Upper lobe of right lung (tissue), 1 donor: Measurements from ENCODE around the gene LRP1B. TPM values are rescaled to one million over a fixed set of nuclear protein-coding genes. Genes with fewer than 3 reads are reported as not detected.

Experiments used
- ATAC-seq: fragments of 200-7000 bp; cut with Tn5 transposase; one replicate; pipeline ENCODE4 v1.9.1; 2020; ENCODE audit warnings: mild to moderate bottlenecking, moderate library complexity
- DNase-seq: peaks from one replicate; pipeline ENCODE4 v3.0.0-alpha.2; 2020
- H3K27ac ChIP-seq: fragments of 200-600 bp; one replicate; pipeline ENCODE4 v1.8.0; 2022
- H3K27me3 ChIP-seq: fragments of 200-600 bp; one replicate; pipeline ENCODE4 v1.8.0; 2022; ENCODE audit warnings: mild to moderate bottlenecking
- H3K36me3 ChIP-seq: fragments of 200-600 bp; one replicate; pipeline ENCODE4 v1.8.0; 2022
- H3K4me1 ChIP-seq: fragments of 200-600 bp; one replicate; pipeline ENCODE4 v1.8.0; 2022
- H3K4me3 ChIP-seq: fragments of 200-600 bp; one replicate; pipeline ENCODE4 v1.8.0; 2022; ENCODE audit warnings: mild to moderate bottlenecking
- H3K9me3 ChIP-seq: fragments of 200-600 bp; one replicate; pipeline ENCODE4 v1.8.0; 2022
- CTCF ChIP-seq: fragments of 200-600 bp; IDR thresholded peaks from one replicate; pipeline ENCODE4 v1.8.0; 2022; ENCODE audit warnings: antibody characterized with exemption
- intact Hi-C: fragments of 100-400 bp; cut with DNase I; formaldehyde crosslinking; loops from one replicate; pipeline ENCODE4 v1.11.0; 2022
- total RNA-seq: library from RNA; stranded (reverse); fragmentation: NEBNext Ultra II Directional; extraction: Animal tissue kit (Norgen Biotek cat#: 25700); gene quantifications from one replicate; pipeline ENCODE4 v1.2.1, GENCODE V29; 2021
- donor health status: DM: no; HTN: yes; CAD: no; lungs with severe emphysema.

LRP1B gene
- total RNA-seq, 1 donor from 2014 or later: 0.12 TPM

DNA sequence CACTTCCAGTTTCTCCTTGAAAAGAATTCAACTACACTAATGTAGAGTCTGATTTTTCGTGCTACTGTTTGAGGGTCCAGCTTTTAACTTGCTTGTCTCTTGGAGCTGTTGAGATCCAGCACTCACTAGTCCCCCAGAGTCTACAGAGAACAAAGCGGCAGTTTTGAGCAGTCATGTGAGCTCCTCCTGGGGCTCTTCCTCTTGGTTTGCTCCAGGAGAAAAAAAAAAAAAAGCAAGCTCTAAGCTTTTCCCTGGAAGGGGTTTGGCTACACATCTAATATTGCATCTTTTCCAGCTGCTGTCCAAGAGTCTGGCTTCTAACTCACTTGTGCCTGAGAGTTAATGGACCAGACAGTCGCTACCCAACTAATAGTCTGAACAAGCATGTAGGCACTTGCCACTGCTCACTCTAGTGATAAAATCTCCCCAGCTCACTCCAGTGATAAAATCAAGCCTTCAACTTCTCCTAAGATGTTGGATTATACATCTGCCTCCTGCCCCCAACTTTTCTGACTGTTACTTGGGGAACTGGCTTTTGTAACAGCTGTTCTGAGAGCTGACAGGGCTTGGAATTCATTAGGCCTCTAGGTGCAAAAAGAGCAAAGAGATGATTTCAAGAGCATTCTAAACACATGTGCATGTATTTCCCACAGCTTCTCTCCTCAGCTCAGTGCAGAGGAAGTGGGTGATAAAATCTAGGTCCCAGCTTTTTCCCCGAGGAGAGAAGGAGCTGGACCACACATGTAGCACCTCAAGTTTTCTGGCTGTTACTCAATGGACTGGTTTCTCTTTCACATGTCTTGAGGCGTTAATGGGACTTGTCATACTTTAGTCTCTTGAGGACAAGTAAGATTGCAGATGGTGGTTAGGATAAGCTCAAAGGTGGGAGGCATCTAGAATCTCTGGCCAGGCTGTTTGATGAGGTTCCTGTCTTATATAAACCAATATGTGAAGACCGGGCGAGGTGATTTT, 750.5 kb downstream of the LRP1B start:
- Histone ChIP-seq H3K4me3 (no peak overlapping the region), H3K27me3 (no peaks in the 10 kb centered on the region), H3K27ac (no peak overlapping the region), H3K4me1 (no peaks in the 10 kb centered on the region), H3K36me3 (no peaks in the 10 kb centered on the region), H3K9me3 (no peaks in the 10 kb centered on the region)
- intact Hi-C loops: no loop called here
- no peak for ATAC-seq
- DNase-seq: no peak
- TF ChIP-seq CTCF: no peak

DNA sequence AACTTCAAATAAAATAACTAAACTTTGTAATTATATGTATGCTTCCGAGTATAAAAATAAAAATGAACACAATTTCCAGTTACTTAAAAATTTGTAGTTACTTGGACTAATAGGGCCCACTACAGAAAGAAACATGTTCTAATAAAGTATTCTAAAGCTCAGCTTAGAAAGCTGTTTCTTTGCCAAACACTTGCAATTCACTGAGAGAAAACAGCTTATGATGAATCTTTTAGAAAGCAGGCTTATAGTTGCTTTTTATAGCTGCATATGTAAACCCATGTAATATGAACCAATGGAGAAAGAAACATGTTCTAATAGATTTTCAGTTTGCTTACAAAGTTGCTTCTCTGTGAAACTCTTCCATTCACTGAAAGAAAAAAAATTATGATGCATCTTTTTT, 766.0 kb downstream of the LRP1B start:
- no peaks in the 10 kb centered on the region for H3K36me3 ChIP-seq
- ATAC-seq (no peak), DNase-seq (no peak)
- intact Hi-C loops: no loop called here
- no peak for TF ChIP-seq CTCF
- H3K4me1 ChIP-seq: no peaks in the 10 kb centered on the region
- H3K27ac ChIP-seq: no peak overlapping the region
- H3K27me3 ChIP-seq: no peaks in the 10 kb centered on the region
- no peaks in the 10 kb centered on the region for H3K9me3 ChIP-seq
- H3K4me3 ChIP-seq: no peak overlapping the region

GRCh38 chr2:141362311-141362710, 768.5 kb downstream of the LRP1B start:
- H3K36me3 ChIP-seq: no peaks in the 10 kb centered on the region
- no peak overlapping the region for H3K27ac ChIP-seq
- H3K4me1 ChIP-seq: no peaks in the 10 kb centered on the region
- ATAC-seq (no peak), DNase-seq (no peak)
- H3K9me3 ChIP-seq: no peaks in the 10 kb centered on the region
- intact Hi-C loops: no loop called here
- H3K27me3 ChIP-seq: no peaks in the 10 kb centered on the region
- TF ChIP-seq CTCF: no peak
- no peak overlapping the region for H3K4me3 ChIP-seq

DNA sequence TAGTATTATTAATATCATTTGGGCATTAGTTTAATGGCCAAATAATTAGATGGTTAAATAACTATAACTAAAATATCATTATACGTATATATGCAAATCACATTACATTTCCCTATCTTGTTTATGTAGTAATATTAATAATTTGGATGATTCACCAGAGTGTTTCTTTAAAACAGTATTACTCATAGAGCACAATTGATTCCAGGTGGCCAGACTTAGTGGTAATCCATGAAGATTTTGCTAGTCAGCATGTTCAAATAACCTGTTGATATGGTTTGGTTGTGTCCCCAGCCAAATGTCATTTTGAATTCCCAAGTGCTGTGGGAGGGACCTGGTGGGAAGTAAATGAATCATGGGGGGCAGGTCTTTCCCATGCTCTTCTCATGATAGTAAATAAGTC, 782.3 kb downstream of the LRP1B start:
- TF ChIP-seq CTCF: no peak

DNA sequence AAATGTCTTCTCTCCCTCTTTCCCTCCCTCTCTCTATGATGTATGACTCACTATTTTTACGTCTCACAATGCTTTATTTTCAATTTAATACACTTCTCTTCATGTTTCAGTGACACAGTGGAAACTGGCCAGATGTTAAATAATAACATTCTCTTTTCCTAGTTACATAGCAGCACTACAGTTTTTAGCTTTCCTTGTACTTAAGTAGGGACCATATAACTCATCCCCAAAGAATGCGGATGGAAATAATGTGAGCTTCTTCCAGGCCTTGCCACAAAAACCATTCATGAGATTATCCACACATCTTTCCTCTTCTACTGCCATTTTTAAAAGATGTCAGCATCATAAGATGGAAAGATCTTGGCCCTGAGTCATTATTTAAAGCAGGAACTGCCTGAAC, 789.4 kb downstream of the LRP1B start:
- Histone ChIP-seq H3K27me3 (no peaks in the 10 kb centered on the region), H3K4me3 (no peak overlapping the region), H3K27ac (no peak overlapping the region), H3K36me3 (no peaks in the 10 kb centered on the region), H3K4me1 (no peaks in the 10 kb centered on the region), H3K9me3 (no peaks in the 10 kb centered on the region)
- no peak for TF ChIP-seq CTCF
- DNase-seq (no peak), ATAC-seq (no peak)
- intact Hi-C loops: no loop called here

More for the DNA sequence above, 782.3 kb downstream of the LRP1B start:
- H3K4me3 ChIP-seq: no peak overlapping the region
- no peaks in the 10 kb centered on the region for H3K4me1 ChIP-seq
- no peaks in the 10 kb centered on the region for H3K9me3 ChIP-seq
- DNase-seq (no peak), ATAC-seq (no peak)
- H3K27me3 ChIP-seq: no peaks in the 10 kb centered on the region
- H3K36me3 ChIP-seq: no peaks in the 10 kb centered on the region
- intact Hi-C loops: no loop called here
- no peak overlapping the region for H3K27ac ChIP-seq
